KOPT-K1 (cell line): Measurements from ENCODE around the gene ZSCAN5A.
"Not testable (repeated sequence)": the region's sequence is repeated elsewhere in the genome, so short reads cannot be mapped to it uniquely, and the experiment has no call there.

ENCODE experiments used
- H3K27ac ChIP-seq: fragments of 200-600 bp; sonication (generic); 2 replicates; pipeline ENCODE4 v1.5.1; 2016; ENCODE audit warnings: antibody characterized with exemption, mild to moderate bottlenecking, low read depth, low read length; ENCODE audit not compliant: poor library complexity, severe bottlenecking
- H3K36me3 ChIP-seq: fragments of 200-600 bp; sonication (generic); 2 replicates; pipeline ENCODE4 v1.5.1; 2017; ENCODE audit warnings: antibody characterized with exemption, mild to moderate bottlenecking, low read length, moderate library complexity; ENCODE audit not compliant: insufficient read depth
- H3K9me3 ChIP-seq: fragments of 200-600 bp; sonication (generic); 2 replicates; pipeline ENCODE4 v1.5.1; 2017; ENCODE audit warnings: antibody characterized with exemption, low read length, mild to moderate bottlenecking; ENCODE audit not compliant: insufficient read depth, poor library complexity, severe bottlenecking

Gene ZSCAN5A

DNA sequence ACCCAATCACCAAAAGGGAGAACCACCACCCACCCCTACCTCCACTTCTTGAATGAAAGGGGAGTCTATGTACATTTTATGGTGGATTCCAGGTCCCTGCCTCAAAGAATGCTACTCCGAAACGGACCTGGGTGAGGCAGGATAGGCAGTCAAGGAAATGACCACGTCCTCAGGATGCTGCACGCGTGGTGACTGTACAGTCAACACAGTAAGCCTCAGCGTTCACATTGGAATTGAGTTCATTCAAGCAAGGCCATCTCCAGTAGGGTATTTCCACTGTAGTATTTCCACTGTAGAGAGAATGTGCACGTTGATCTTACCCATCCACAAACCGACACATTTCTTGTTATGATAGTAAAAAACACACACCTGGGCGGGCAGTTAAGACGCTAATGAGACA, 95.7 kb downstream of the ZSCAN5A start:
- Histone ChIP-seq H3K27ac (no peak overlapping the region), H3K9me3 (no peaks in the 10 kb centered on the region), H3K36me3 (no peaks in the 10 kb centered on the region)

DNA sequence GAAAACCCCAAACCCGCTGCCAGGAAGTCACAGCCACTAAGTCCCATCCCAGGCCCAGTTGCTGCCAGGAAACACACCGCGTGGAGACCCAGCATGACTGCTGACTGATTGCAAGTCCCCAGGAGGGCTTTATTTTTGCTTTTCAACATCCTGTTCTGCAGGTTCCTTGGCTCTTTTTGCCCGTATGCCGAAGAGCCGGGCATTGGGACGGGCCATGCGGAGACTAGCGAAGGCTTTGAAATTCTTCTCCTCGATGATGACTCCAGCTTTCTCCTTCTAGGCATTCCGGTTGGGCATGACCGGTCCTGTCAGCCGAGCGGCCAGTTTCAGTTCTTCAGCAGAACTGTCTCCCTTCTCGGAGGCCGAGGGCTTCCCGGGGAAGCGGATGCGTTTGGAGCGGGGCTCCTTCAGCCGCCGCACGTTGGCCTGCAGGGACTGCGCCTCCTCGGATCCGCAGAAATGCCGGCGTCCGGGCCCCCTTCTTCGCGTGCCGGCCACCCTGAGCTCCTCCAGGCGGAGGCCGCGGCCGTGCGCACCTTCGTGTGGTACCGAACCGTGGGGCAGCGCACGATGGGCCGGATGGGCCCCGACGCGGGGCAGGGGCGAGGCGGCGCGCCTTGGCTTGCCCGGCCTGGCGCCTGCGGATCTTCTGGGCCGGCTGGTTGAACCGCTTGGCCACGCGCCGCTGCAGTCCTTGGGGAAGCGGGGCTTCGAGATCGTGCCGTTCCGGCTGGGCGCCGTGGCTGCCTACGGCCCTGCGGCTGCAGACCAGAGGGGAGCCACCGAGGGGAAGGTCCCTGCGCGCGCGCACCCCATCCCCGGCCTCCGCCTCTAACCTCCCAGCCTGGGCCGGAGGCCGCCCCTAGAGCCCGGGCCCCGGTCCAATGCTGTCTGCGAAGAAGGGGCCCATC, 97.3 kb downstream of the ZSCAN5A start:
- Histone ChIP-seq H3K27ac (no peak overlapping the region), H3K9me3 (no peaks in the 10 kb centered on the region), H3K36me3 (no peaks in the 10 kb centered on the region)

DNA sequence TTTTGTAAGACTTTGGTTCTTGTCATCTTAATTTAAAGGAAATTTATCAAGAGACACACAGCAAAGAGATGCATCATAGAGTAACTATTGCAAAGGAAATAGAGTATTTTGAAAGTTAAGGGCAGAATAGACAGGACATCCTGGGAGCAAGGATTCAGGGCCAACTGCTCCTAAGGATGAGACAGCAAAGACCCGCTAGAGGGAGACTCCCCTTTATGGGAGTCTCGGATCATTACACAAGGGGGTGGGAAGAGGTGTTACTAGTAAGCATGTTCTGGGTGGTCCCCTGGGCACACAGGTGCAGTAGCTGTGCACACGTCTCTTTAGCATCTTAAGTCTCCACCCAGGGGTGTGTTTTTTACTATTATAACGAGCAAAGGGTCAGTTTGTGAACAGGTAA, 102.9 kb downstream of the ZSCAN5A start:
- Histone ChIP-seq H3K36me3 (no peaks in the 10 kb centered on the region), H3K27ac (no peak overlapping the region), H3K9me3 (no peaks in the 10 kb centered on the region)

- not testable (repeated sequence) for H3K36me3 ChIP-seq, H3K27ac ChIP-seq, H3K9me3 ChIP-seq
Measured at GRCh38 chr19:56210036-56210435, 104.6 kb downstream of the ZSCAN5A start.

GRCh38 chr19:56209091-56209490, 105.5 kb downstream of the ZSCAN5A start:
- Histone ChIP-seq H3K9me3 (no peaks in the 10 kb centered on the region), H3K36me3 (no peaks in the 10 kb centered on the region), H3K27ac (no peak overlapping the region)

DNA sequence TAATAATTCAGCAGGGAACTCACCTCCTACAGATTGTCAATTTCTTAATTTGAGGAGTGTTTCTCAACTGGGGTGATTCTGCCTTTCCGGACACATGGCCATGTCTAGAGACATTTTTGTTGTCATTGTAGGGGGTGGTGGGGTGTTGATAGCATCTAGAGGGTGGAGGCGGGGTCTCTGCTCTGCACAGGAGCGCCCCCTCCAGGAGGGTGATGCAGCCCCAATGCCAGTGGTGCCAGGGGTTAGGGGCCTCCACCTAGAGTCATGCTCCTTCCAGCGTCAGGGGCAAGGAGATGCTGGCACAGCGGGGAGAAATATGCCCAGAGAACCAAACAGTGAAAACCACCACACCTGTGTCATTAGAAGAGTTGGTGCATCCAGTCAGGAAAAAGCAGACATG, 107.1 kb downstream of the ZSCAN5A start:
- H3K27ac ChIP-seq, H3K9me3 ChIP-seq, H3K36me3 ChIP-seq: not testable (repeated sequence)

DNA sequence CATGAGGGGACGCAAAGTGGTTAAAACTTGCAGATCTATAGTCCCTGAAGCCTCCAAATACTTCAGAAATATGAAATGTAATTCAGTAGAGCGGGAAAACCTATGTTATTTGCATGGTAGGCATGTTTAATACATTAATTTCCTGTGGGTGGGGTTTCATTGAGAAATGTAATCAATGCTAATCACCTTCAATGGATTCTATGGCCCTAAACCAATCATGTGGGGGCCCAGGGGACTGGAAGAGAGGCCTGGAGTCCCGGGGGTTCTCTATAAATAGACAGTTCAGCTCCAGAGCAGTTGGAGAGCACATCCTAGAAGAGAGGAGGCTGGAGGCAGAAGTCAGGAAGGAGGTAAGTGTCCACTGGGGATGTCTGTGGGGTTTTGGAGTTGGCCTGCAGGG, 112.7 kb downstream of the ZSCAN5A start, which contains the start of gene ZSCAN5C:
Gene ZSCAN5C (plus strand): TSS at position 301 of the 400 bp plus-strand sequence. CDS start 3,641 bp downstream, outside the sequence.
- H3K36me3 ChIP-seq: no peaks in the 10 kb centered on the region
- no peak within 1 kb of the TSS for H3K27ac ChIP-seq

GRCh38 chr19:56199687-56200086, 115.0 kb downstream of the ZSCAN5A start:
- Histone ChIP-seq H3K9me3 (no peaks in the 10 kb centered on the region), H3K27ac (no peak overlapping the region), H3K36me3 (no peaks in the 10 kb centered on the region)

More for the DNA sequence above, 112.7 kb downstream of the ZSCAN5A start, which contains the start of gene ZSCAN5C:
- no peaks in the 10 kb centered on the region for H3K9me3 ChIP-seq

DNA sequence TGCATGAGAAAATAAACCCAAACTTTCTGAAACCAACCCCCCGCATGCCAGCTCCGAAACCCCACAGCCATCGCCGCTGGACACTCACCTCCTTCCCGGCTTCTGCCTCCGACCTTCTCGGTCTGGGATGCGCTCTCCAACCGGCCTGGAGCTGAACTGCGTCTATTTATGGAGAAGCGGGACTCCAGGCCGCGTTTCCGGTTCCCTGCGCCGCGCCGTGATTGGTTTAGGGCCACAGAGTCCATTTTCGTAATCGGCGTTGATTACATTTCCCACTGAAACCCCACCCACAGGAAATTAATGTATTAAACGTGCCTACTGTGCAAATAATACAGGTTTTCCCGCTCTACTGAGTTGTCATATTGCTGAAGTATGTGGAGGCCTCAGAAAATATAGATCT, 117.0 kb downstream of the ZSCAN5A start, which contains the start of gene ZSCAN5B:
Gene ZSCAN5B (minus strand): TSS at position 138 of the 400 bp plus-strand sequence. CDS start 4,731 bp downstream, outside the sequence.
- not testable (repeated sequence) for H3K36me3 ChIP-seq, H3K9me3 ChIP-seq, H3K27ac ChIP-seq

DNA sequence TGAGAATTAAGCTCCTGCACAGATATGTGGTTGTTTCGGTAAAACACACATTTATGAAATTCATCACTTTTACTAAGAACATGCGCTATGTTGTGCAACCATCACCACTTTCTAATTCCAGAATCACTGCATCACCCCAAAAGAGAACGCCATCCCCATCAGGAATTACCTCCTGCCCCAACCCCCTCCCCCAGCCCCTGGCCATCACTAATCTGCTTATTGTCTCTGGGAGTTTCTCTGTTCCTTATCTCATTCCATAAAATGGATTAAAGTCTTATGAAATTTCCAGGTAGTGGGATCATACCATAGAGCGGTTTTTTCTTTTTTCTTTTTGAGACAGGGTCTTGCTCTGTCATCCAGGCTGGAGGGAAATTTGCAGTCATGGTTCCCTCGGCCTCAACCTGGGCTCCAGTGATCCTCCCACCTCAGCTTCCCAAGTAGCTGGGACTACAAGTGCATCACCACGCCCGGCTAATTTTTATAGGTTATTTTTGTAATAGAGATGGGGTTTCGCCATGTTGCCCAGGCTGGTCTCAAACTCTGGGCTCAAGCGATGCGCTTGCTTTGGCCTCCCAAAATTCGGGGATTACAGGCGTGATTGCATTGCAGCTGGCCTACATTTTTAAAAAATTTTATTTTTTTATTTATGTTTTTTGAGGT, 120.5 kb downstream of the ZSCAN5A start:
- Histone ChIP-seq H3K27ac (no peak overlapping the region), H3K36me3 (no peaks in the 10 kb centered on the region), H3K9me3 (no peaks in the 10 kb centered on the region)

DNA sequence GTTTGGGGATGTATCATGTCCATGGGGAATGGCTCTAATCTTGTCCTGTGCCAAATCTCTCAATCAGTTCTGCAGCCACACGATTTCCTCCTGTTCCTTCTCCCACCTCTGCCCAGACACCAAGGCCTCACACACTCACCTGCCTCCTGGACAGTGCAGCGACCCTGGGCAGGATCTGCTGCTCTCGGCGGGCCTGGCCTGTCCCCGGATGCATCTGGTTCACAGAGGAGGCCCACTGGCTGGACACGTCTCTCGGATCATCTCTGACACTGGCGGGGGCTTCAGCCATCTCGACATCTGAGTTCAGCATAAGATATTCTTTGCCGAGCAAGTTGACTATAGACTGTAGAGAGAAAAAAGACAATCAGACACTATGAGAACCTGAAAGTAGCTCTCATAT, 122.9 kb downstream of the ZSCAN5A start:
- Histone ChIP-seq H3K36me3 (no peaks in the 10 kb centered on the region), H3K9me3 (no peaks in the 10 kb centered on the region), H3K27ac (no peak overlapping the region)

- H3K36me3 ChIP-seq: no peaks in the 10 kb centered on the region
- no peak overlapping the region for H3K27ac ChIP-seq
- H3K9me3 ChIP-seq: no peaks in the 10 kb centered on the region
Measured at GRCh38 chr19:56191115-56191514, 123.5 kb downstream of the ZSCAN5A start.

- H3K27ac ChIP-seq: no peak overlapping the region
- no peaks in the 10 kb centered on the region for H3K36me3 ChIP-seq
- H3K9me3 ChIP-seq: no peaks in the 10 kb centered on the region
Measured at GRCh38 chr19:56189785-56190184, 124.9 kb downstream of the ZSCAN5A start.

DNA sequence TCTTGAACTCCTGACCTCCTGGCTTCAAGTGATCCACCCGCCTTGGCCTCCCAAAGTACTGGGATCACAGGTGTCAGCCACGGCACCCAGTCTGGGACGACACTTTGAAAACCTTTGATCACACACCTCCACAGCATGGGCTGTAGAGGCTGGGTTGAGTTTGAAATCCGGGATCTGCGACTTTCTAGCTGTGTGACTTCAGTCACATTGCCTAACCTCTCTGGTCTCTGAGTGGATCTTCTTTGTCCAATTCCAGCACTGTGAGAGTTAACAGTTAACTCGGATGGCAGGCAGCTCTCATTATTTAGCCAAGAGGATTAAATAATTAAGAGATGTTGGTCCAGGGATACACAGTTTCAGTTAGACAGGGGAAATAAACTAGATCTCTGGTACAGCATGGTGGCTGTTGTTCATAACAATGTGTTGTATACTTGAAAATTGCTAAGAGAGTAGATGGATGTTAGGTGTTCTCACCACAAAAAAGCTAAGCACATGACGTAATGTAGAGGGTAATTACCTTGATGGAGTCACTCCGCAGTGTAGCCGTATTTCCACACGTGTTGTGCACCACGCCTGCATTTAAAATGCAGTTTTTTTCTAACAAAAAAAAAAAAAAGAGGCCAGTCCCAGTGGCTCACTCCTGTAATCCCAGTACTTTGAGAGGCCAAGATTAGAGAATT, 136.9 kb downstream of the ZSCAN5A start:
- Histone ChIP-seq H3K36me3 (no peaks in the 10 kb centered on the region), H3K27ac (no peak overlapping the region)

DNA sequence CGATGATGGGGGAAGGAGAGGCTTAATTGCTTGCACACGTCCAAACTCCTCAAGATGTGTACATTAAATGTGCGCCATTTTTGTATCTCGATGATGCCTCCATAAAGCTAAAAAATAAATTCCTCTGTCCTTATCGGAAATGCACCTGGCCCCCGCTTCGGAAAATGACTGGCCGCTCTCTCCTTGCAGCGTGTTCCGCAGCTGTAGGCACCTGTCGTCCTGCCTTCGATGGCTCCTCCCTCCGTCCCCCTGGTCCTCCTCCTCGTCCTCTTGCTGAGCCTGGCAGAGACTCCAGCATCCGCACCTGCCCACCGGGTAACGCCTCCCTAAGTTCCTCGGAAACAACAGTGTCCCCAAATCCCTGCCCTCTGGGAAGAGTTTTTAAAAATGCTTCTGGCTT, 137.8 kb downstream of the ZSCAN5A start:
- Histone ChIP-seq H3K27ac (no peak overlapping the region), H3K9me3 (no peaks in the 10 kb centered on the region), H3K36me3 (no peaks in the 10 kb centered on the region)

More for the DNA sequence above, 136.9 kb downstream of the ZSCAN5A start:
- H3K9me3 ChIP-seq: no peaks in the 10 kb centered on the region
